Muscle layer of colon (tissue), 2 donors: ENCODE measurements around the gene FGFR3.

Source experiments
- H3K27ac ChIP-seq: one replicate; pipeline ENCODE4 v1.7.0; 2013; ENCODE audit warnings: low read depth, mild to moderate bottlenecking, low read length, moderate library complexity
- H3K27me3 ChIP-seq, 2 donors: one replicate each; pipeline ENCODE4 v1.7.0; 2013; ENCODE audit warnings: low read length in 2 of 2, mild to moderate bottlenecking in 2 of 2; ENCODE audit not compliant: insufficient read depth in 2 of 2, control insufficient read depth in 1 of 2
- H3K36me3 ChIP-seq: one replicate; pipeline ENCODE4 v1.7.0; 2013; ENCODE audit warnings: mild to moderate bottlenecking, low read length; ENCODE audit not compliant: insufficient read depth
- H3K4me1 ChIP-seq: one replicate; pipeline ENCODE4 v1.7.0; 2013; ENCODE audit warnings: mild to moderate bottlenecking, low read length; ENCODE audit not compliant: insufficient read depth
- H3K4me3 ChIP-seq, 2 donors: one replicate each; pipeline ENCODE4 v1.7.0; 2013; ENCODE audit warnings: low read length in 2 of 2, low read depth in 1 of 2, mild to moderate bottlenecking in 1 of 2, moderate library complexity in 1 of 2
- H3K9ac ChIP-seq: one replicate; pipeline ENCODE4 v1.7.0; 2013; ENCODE audit warnings: low read length
- H3K9me3 ChIP-seq: one replicate; pipeline ENCODE4 v1.7.0; 2013; ENCODE audit warnings: mild to moderate bottlenecking, low read length
- donor health status: abdominal sarcoma.
- donor health status: Adenocarcinoma of cecum.

Gene FGFR3

GRCh38 chr4:1801286-1801958 is 8.3 kb downstream of the FGFR3 start:
- H3K36me3 ChIP-seq, result no peaks in the 10 kb centered on the region

GRCh38 chr4:1802151-1802715 is 9.1 kb downstream of the FGFR3 start:
- H3K4me1 ChIP-seq, result no peaks in the 10 kb centered on the region
- no peaks in the 10 kb centered on the region for H3K9me3 ChIP-seq
- H3K9ac ChIP-seq, result no peak overlapping the region
- no peak overlapping the region for H3K27ac ChIP-seq
- no peak overlapping the region for H3K4me3 ChIP-seq
- H3K27me3 ChIP-seq, result peaks cover 0 to 10% of the 10 kb centered on the region in 2 donors
- no peaks in the 10 kb centered on the region for H3K36me3 ChIP-seq

More at GRCh38 chr4:1801286-1801958, 8.3 kb downstream of the FGFR3 start:
- Histone ChIP-seq H3K9me3 (no peaks in the 10 kb centered on the region), H3K4me1 (no peaks in the 10 kb centered on the region), H3K9ac (no peak overlapping the region), H3K27me3 (peaks cover 5 to 18% of the 10 kb centered on the region in 2 donors), H3K4me3 (no peak overlapping the region), H3K27ac (no peak overlapping the region)

- no peaks in the 10 kb centered on the region for H3K36me3 ChIP-seq
- H3K9ac ChIP-seq, result no peak overlapping the region
- no peaks in the 10 kb centered on the region for H3K9me3 ChIP-seq
- H3K4me1 ChIP-seq, result no peaks in the 10 kb centered on the region
- no peak overlapping the region for H3K4me3 ChIP-seq
- peaks cover 0 to 3% of the 10 kb centered on the region in 2 donors for H3K27me3 ChIP-seq
- H3K27ac ChIP-seq, result no peak overlapping the region
Measured at GRCh38 chr4:1802720-1803522, 9.8 kb downstream of the FGFR3 start.

- Histone ChIP-seq H3K27me3 (no peaks in the 10 kb centered on the region), H3K36me3 (no peaks in the 10 kb centered on the region), H3K27ac (no peak overlapping the region), H3K4me1 (peaks cover 3% of the 10 kb centered on the region), H3K9ac (no peak overlapping the region), H3K4me3 (no peak overlapping the region), H3K9me3 (no peaks in the 10 kb centered on the region)
Measured at GRCh38 chr4:1803523-1804423, 10.7 kb downstream of the FGFR3 start.

- Histone ChIP-seq H3K27me3 (no peaks in the 10 kb centered on the region), H3K27ac (no peak overlapping the region), H3K9ac (no peak overlapping the region), H3K4me1 (peaks cover 9% of the 10 kb centered on the region), H3K9me3 (no peaks in the 10 kb centered on the region), H3K4me3 (no peak overlapping the region), H3K36me3 (no peaks in the 10 kb centered on the region)
Measured at GRCh38 chr4:1804638-1805492, 11.8 kb downstream of the FGFR3 start.

GRCh38 chr4:1805493-1806222 is 12.6 kb downstream of the FGFR3 start:
- Histone ChIP-seq H3K9ac (no peak overlapping the region), H3K4me1 (peaks cover 9% of the 10 kb centered on the region), H3K4me3 (no peak overlapping the region)

GRCh38 chr4:1806223-1806564 is 13.1 kb downstream of the FGFR3 start:
- H3K27me3 ChIP-seq, result no peaks in the 10 kb centered on the region
- H3K4me3 ChIP-seq, result no peak overlapping the region
- no peak overlapping the region for H3K27ac ChIP-seq
- H3K36me3 ChIP-seq, result no peaks in the 10 kb centered on the region
- H3K9me3 ChIP-seq, result no peaks in the 10 kb centered on the region
- H3K4me1 ChIP-seq, result peaks cover 9% of the 10 kb centered on the region
- H3K9ac ChIP-seq, result no peak overlapping the region

More at GRCh38 chr4:1805493-1806222, 12.6 kb downstream of the FGFR3 start:
- H3K27me3 ChIP-seq, result no peaks in the 10 kb centered on the region
- H3K36me3 ChIP-seq, result no peaks in the 10 kb centered on the region
- no peak overlapping the region for H3K27ac ChIP-seq
- H3K9me3 ChIP-seq, result no peaks in the 10 kb centered on the region

GRCh38 chr4:1806596-1807331 is 13.7 kb downstream of the FGFR3 start:
- Histone ChIP-seq H3K9me3 (no peaks in the 10 kb centered on the region), H3K4me3 (no peak overlapping the region), H3K9ac (no peak overlapping the region), H3K27me3 (no peaks in the 10 kb centered on the region), H3K27ac (no peak overlapping the region), H3K4me1 (peaks cover 9% of the 10 kb centered on the region), H3K36me3 (no peaks in the 10 kb centered on the region)

GRCh38 chr4:1807332-1807777 is 14.3 kb downstream of the FGFR3 start:
- Histone ChIP-seq H3K9ac (no peak overlapping the region), H3K27ac (no peak overlapping the region)

More at GRCh38 chr4:1807332-1807777, 14.3 kb downstream of the FGFR3 start:
- H3K4me1 ChIP-seq, result peaks cover 9% of the 10 kb centered on the region
- peaks cover 2% of the 10 kb centered on the region for H3K36me3 ChIP-seq
- H3K4me3 ChIP-seq, result no peak overlapping the region
- no peaks in the 10 kb centered on the region for H3K9me3 ChIP-seq
- H3K27me3 ChIP-seq, result no peaks in the 10 kb centered on the region
